Ectodermal cell (in vitro differentiated cells): ENCODE data around the gene CASP10.
"Not testable (repeated sequence)": the region's sequence is repeated elsewhere in the genome, so short reads cannot be mapped to it uniquely, and the experiment has no call there.

Source experiments
- H3K27ac ChIP-seq: 2 replicates; pipeline ENCODE4 v1.7.0; 2013; ENCODE audit warnings: mild to moderate bottlenecking, low read depth, low read length; ENCODE audit not compliant: insufficient read depth, poor library complexity, severe bottlenecking
- H3K27me3 ChIP-seq: 2 replicates; pipeline ENCODE4 v1.7.0; 2013; ENCODE audit warnings: mild to moderate bottlenecking, low read length; ENCODE audit not compliant: insufficient read depth, control insufficient read depth, poor library complexity, severe bottlenecking
- H3K36me3 ChIP-seq: one replicate; pipeline ENCODE4 v1.7.0; 2013; ENCODE audit warnings: low read length; ENCODE audit not compliant: control insufficient read depth, insufficient read depth
- H3K4me1 ChIP-seq: one replicate; pipeline ENCODE4 v1.7.0; 2013; ENCODE audit warnings: low read length; ENCODE audit not compliant: control insufficient read depth, insufficient read depth
- H3K4me3 ChIP-seq: 2 replicates; pipeline ENCODE4 v1.7.0; 2013; ENCODE audit warnings: low read depth, low read length, control low read depth; ENCODE audit not compliant: insufficient read depth
- H3K9me3 ChIP-seq: 2 replicates; pipeline ENCODE4 v1.7.0; 2013; ENCODE audit warnings: mild to moderate bottlenecking, low read length, moderate library complexity; ENCODE audit not compliant: control insufficient read depth
- WGBS, 2 experiments: methylation state at CpG; one replicate each; pipeline ENCODE4 v1.1.7; 2013; ENCODE audit warnings: missing lambda C conversion rate in 2 of 2; 5-methylcytosine and 5-hydroxymethylcytosine counted together

The CASP10 gene

DNA sequence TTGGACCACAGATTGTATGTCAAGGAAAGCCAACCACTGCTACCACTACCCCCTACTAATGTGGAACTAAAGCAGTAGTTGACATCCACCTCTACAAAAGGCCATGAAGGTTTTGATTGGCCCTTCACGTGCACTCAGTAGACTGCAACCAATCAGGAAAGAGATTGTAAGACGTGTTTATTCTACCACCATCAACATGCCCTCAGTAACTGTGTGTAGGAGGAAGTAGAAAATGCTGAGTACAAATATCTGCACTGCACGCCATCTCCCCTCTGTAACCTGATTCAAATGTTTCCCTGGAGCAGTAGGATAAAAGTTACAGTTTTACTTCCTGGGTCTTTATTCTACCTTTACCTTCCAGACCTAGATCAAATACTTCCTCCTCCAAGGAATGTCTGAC lies 2.9 kb upstream of the CASP10 start:
- Histone ChIP-seq H3K27ac (no peak overlapping the region), H3K36me3 (no peaks in the 10 kb centered on the region), H3K27me3 (no peaks in the 10 kb centered on the region), H3K4me3 (no peak overlapping the region), H3K4me1 (no peaks in the 10 kb centered on the region), H3K9me3 (no peaks in the 10 kb centered on the region)
- 89 to 91% methylated on average over 2 to 3 of the region's 3 CpGs for WGBS, 2 experiments

DNA sequence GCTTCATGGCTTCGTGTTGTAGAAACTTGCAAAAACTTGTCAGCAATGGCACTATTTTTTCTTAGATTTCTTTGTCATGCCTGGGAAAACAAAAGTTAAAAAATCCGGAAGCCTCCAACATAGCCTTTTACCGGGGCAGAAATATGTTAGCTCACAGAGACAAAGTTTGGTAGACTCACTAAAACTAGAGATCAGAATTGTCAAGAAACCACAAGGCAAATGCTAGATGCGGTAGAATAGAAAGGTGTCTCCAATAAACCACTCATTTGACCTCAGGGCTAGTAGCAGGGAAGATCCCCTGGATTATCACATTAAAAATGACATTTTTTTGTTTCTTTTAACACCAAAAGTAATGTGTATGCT lies 405 bp downstream of the CASP10 start:
- WGBS, 2 experiments: 90 to 92% methylated on average over 4 of the region's 4 CpGs
- Histone ChIP-seq H3K9me3 (no peaks in the 10 kb centered on the region), H3K4me1 (no peaks in the 10 kb centered on the region), H3K27ac (no peak overlapping the region), H3K4me3 (no peak overlapping the region), H3K36me3 (no peaks in the 10 kb centered on the region), H3K27me3 (no peaks in the 10 kb centered on the region)

- 84 to 96% methylated on average over 5 of the region's 5 CpGs for WGBS, 2 experiments
- not testable (repeated sequence) for H3K4me1 ChIP-seq, H3K27me3 ChIP-seq, H3K9me3 ChIP-seq, H3K4me3 ChIP-seq, H3K36me3 ChIP-seq, H3K27ac ChIP-seq
Observed at GRCh38 chr2:201183835-201184234, 894 bp downstream of the CASP10 start.

GRCh38 chr2:201184248-201184647 lies 1.3 kb downstream of the CASP10 start:
- H3K9me3 ChIP-seq, H3K4me3 ChIP-seq, H3K27ac ChIP-seq, H3K36me3 ChIP-seq, H3K4me1 ChIP-seq, H3K27me3 ChIP-seq: not testable (repeated sequence)
- WGBS, 2 experiments: 91 to 93% methylated on average over 6 of the region's 6 CpGs

DNA sequence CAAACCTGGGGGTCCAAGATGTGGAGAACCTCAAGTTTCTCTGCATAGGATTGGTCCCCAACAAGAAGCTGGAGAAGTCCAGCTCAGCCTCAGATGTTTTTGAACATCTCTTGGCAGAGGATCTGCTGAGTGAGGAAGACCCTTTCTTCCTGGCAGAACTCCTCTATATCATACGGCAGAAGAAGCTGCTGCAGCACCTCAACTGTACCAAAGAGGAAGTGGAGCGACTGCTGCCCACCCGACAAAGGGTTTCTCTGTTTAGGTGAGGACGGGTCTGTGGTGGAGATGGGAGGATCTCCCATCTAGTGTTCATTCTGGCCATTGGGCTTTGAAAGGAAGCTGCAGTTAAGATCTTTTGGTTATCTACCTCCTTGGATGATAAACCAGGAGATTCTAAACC lies 2.9 kb downstream of the CASP10 start:
- WGBS, 2 experiments: 94 to 95% methylated on average over 4 of the region's 4 CpGs
- H3K36me3 ChIP-seq: no peaks in the 10 kb centered on the region
- H3K4me3 ChIP-seq: no peak overlapping the region
- H3K27me3 ChIP-seq: no peaks in the 10 kb centered on the region
- H3K27ac ChIP-seq: no peak overlapping the region
- H3K4me1 ChIP-seq: no peaks in the 10 kb centered on the region
- H3K9me3 ChIP-seq: no peaks in the 10 kb centered on the region

- Histone ChIP-seq H3K4me1 (no peaks in the 10 kb centered on the region), H3K27me3 (no peaks in the 10 kb centered on the region)
- 96% methylated on average over 5 of the region's 5 CpGs for WGBS, 2 experiments
Observed at GRCh38 chr2:201186982-201187381, 4.0 kb downstream of the CASP10 start.

DNA sequence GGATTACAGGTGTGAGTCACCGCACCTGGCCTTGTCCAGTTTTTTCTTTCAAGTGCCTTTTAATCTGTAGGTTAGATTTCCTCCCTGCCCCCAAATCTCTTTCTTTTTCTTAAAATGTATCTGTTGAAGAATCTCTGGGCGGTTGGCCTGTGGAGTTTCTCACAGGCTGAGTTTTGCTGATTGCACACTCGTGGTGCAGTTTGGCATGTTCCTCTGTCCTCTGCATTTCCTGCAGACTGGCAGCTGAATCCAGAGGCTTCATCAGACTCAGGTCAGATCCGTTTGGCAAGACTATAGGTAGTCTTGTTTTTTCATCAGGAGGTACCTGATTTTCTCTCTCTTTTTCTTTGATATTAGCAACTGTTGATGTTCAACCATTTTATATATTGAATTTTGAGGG lies 5.5 kb downstream of the CASP10 start:
- 94 to 99% methylated on average over 4 of the region's 4 CpGs for WGBS, 2 experiments
- no peak overlapping the region for H3K4me3 ChIP-seq
- H3K4me1 ChIP-seq: no peaks in the 10 kb centered on the region
- H3K27me3 ChIP-seq: no peaks in the 10 kb centered on the region
- H3K27ac ChIP-seq: no peak overlapping the region
- no peaks in the 10 kb centered on the region for H3K9me3 ChIP-seq
- no peaks in the 10 kb centered on the region for H3K36me3 ChIP-seq

More at GRCh38 chr2:201186982-201187381, 4.0 kb downstream of the CASP10 start:
- no peaks in the 10 kb centered on the region for H3K36me3 ChIP-seq
- H3K9me3 ChIP-seq: no peaks in the 10 kb centered on the region
- no peak overlapping the region for H3K27ac ChIP-seq
- H3K4me3 ChIP-seq: no peak overlapping the region

GRCh38 chr2:201191132-201191875 lies 8.4 kb downstream of the CASP10 start:
- 87 to 90% methylated on average over 4 of the region's 4 CpGs for WGBS, 2 experiments
- Histone ChIP-seq H3K27me3 (no peaks in the 10 kb centered on the region), H3K9me3 (no peaks in the 10 kb centered on the region), H3K27ac (no peak overlapping the region), H3K4me3 (no peak overlapping the region), H3K4me1 (no peaks in the 10 kb centered on the region), H3K36me3 (no peaks in the 10 kb centered on the region)

DNA sequence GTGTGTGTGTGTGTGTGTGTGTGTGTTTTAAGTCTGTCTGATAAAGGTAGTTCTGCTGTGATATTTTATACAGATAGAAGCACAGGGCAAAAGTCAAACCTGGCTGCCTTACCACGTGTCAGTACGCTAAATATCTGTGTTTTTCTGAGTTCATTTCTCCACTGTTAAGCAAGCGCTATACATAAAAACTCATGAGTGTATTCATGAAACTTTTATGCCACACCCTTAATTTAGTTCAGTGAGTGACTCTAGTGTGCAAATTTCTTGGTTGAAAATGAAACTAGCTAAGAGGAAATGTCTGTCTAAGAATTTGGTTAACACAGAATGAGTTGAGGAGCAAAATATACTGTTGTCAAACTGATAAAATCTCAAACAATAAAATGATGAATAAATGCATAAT lies 11.2 kb downstream of the CASP10 start:
- no peaks in the 10 kb centered on the region for H3K4me1 ChIP-seq
- H3K27ac ChIP-seq: no peak overlapping the region
- 89 to 92% methylated on average over 3 of the region's 3 CpGs for WGBS, 2 experiments
- H3K9me3 ChIP-seq: no peaks in the 10 kb centered on the region
- H3K36me3 ChIP-seq: no peaks in the 10 kb centered on the region
- no peak overlapping the region for H3K4me3 ChIP-seq
- H3K27me3 ChIP-seq: no peaks in the 10 kb centered on the region

GRCh38 chr2:201195331-201195730 lies 12.4 kb downstream of the CASP10 start:
- H3K27ac ChIP-seq: no peak overlapping the region
- peaks cover 2% of the 10 kb centered on the region for H3K4me1 ChIP-seq
- 83 to 89% methylated on average over 3 of the region's 3 CpGs for WGBS, 2 experiments
- no peaks in the 10 kb centered on the region for H3K27me3 ChIP-seq
- no peaks in the 10 kb centered on the region for H3K9me3 ChIP-seq
- H3K36me3 ChIP-seq: no peaks in the 10 kb centered on the region
- H3K4me3 ChIP-seq: no peak overlapping the region

- H3K36me3 ChIP-seq: no peaks in the 10 kb centered on the region
- no peaks in the 10 kb centered on the region for H3K9me3 ChIP-seq
- H3K4me1 ChIP-seq: peaks cover 5% of the 10 kb centered on the region
- H3K4me3 ChIP-seq: no peak overlapping the region
- no peak overlapping the region for H3K27ac ChIP-seq
- H3K27me3 ChIP-seq: no peaks in the 10 kb centered on the region
- WGBS, 2 experiments: 92 to 95% methylated on average over 3 of the region's 3 CpGs
Observed at GRCh38 chr2:201196003-201196402, 13.1 kb downstream of the CASP10 start.
